Cerebellar nuclear complex (tissue), 1 donor: ENCODE data around the gene ABHD17A.

ENCODE experiments used
- DNase-seq, 2 experiments: peaks; one replicate each; lab custom pipeline; 2025; lab: John Stamatoyannopoulos, UW

Gene ABHD17A

GRCh38 chr19:1839658-1840540 is 45.4 kb downstream of the ABHD17A start:
- DNase-seq: no peak

DNA sequence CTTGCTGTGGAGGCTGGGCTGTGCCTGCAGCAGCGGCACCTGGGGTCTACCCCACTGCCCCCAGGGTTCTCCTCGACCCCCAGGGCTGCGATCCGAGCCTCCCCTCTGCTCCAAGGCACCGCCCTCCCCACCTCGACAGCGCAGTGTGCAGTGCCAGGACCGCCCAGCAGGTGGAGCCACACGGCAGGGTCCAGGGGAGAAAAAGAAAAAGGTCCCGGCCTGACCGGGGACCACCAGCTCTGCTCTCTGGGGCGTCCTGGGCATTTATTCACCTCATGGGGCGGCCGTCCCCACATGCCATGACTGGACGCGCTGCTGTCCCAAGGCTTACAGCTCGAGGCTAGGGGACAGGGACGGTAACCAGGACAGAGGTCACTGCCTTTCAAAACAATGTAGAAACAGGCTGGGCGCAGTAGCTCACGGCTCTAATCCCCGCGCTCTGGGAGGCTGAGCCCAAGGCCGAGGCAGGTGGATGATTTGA is 47.6 kb downstream of the ABHD17A start:
- DNase-seq: no peak

DNA sequence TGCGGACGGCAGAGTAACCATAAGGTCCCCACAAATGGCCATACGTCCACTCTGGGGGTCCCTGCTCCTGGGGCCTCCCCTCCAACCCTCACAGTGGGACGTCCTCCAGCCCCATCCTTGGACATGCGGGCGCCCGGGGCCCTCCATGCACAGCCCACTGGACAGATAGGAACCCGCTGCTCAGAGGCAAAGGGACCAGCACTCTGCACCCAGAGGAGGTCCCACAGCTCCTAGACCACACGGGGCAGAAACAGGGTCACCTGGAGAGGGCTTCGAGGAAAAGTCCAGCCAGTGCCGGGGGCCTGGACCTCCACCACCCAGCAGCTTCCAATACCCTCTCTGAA is 48.1 kb downstream of the ABHD17A start:
- no peak for DNase-seq

DNA sequence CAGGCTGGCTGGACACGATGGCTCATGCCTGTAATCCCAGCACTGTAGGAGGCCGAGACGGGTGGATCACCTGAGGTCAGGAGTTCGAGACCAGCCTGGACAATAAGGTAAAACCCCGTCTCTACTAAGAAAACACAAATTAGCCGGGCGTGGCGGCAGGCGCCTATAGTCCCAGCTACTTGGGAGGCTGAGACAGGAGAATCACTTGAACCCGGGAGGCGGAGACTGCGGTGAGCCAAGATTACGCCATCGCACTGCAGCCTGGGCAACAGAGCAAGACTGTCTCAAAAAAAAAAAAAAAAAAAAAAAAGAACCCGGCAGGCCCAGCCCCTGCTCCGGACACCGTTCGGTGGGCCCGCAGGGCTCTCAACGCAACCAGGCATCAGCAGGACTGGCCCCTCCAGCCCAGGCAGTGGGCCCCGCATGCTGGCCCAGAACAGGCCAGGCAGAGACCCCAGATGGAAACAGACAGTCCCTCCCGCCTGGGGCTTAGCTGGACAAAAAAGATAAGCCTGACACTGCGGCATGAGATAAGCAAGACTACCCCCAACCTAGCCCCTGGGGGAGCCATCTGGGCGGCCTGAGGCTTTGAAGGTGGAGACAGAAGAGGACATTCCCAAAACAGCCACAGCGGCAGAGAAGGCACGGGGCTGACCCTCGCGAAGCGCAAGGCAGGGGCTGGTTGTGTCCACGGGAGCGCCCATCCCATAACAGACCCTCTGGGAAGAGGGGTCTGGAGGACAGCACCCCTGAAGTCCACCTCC is 48.7 kb downstream of the ABHD17A start:
- no peak for DNase-seq

GRCh38 chr19:1833540-1833939 is 51.8 kb downstream of the ABHD17A start:
- DNase-seq: no peak

GRCh38 chr19:1832046-1832663 is 53.1 kb downstream of the ABHD17A start:
- no peak for DNase-seq

DNA sequence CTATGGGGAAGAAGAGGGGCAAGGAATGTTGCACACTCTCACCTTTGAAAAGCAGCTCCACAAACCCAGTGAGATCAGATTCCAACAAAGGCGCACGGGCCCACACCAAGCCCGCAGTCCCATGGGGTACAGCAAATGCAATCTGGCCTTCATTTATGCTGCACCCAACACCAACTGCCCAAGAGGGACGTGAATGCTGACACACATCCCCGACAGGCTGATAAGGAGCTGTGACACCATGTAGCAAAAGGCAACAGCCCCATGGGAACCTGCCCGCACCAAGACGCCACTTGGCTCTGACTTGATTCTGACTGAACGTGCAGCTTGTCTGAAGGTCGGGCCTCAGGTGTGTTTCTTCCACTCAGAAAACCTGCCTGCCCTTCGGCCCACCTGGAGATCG is 54.3 kb downstream of the ABHD17A start:
- no peak for DNase-seq

- DNase-seq: no peak
Measured at GRCh38 chr19:1830568-1830967, 54.7 kb downstream of the ABHD17A start.

DNA sequence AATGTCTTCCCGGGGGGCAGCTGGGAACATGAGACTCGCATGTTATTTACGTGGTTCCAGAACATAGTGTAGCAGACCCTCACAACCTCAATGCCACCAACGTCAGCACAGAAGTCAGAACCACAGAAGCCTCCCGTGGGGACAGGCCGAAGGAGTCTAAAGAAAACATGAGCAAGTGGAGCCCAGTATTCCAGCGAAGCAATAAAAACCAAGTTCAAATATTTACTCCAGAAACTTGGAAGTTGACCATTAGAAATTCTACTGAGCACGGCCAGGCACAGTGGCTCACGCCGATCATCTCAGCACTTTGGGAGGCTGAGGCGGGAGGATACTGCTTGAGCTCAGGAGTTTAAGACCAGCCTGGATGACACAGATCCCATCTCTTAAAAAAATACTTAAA is 55.3 kb downstream of the ABHD17A start:
- DNase-seq: no peak

DNA sequence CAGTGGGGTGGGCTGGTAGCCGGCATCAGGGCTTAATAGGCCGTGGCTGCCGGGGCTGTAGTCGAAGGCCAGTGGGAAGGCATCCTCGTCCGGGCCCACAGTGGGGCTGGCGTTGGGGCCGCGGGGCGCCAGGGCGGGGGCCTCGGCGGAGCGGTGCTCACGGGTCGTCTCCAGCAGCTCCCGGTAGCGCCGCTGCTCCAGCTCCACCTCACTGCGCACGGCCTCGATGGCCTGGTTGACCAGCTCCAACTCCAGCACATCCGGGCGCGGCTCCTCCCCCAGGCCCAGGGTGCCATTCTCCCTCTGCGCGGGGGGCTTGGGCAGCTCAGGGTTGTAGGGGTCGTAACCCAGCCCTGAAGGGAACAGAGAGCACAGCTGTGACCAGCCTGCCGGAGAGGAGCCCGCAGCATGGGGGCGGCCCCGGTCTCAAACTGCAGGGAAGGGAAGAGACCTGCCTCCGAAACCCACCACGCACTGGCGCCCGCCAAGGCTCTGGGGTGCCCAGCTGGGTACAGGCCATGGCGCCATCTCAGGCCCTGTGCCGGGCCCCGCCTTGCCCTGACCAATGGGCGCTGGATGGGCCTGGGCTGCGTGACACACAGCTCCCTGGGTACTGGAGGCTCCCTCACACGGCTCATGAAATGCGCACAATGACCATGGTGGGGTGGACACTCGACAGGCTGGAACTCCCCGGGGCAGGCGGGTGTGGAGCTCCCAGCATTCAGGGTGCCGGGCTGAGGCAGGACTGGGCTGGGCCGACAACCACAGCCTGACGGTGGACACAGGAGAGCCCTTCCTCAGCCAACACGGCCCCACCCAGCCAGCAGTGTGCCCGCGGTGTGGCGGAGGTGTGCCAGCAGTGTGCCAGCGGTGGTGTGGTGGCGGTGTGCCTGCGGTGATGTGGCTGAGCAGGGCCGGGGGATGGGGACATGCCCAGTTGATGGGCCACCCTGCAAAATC is 56.7 kb downstream of the ABHD17A start:
- no peak for DNase-seq

DNA sequence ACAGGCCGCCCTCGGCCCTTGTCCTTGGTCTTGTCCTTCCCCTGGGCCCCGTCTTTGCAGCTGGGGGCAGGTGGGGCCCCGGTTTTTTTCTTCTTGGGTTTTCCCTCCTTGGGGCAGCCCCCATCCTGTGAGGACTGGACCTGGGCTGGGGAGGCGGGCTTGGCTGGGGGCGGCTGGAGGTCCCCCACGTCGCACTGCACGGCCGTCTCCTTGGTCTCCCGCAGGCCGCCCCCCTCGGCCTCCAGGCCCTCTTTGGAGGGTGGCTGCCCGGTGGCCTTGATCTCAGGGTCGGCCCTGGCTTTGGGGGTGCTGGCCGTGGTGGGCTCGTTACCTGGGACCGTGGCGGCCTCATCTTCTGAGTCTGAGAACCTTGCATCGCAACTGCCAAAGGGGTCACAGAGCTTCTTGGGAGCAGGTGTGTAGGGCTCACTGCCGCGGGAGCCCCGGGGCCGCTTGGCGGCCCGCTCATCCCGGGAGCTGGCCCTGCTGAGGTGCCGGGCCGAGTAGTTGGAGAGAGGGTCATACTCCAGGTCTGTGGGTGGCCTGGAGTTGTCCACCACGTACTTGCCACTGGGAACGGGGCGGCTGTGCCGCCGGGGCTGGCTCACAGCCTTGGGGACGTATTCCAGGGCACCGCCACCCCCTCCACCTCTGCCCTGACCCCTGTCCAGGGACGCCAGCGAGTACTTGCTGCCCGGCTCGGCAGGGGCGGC is 57.6 kb downstream of the ABHD17A start:
- no peak for DNase-seq
